Large intestine (tissue), 3 donors: ENCODE measurements around the gene TTC13. TPM values are rescaled to one million over a fixed set of nuclear protein-coding genes. Genes with fewer than 3 reads are reported as not detected.
A peak's percentile ranks its signal among the peaks of the same experiment; 100 is the strongest.
"Not testable (repeated sequence)": the region's sequence is repeated elsewhere in the genome, so short reads cannot be mapped to it uniquely, and the experiment has no call there.

Experiments
- DNase-seq, 2 donors: peaks; one replicate each; pipeline versions ENCODE4 v3.0.0 to v3.0.0-alpha.2; 2013
- H3K27ac ChIP-seq: one replicate; pipeline ENCODE4 v1.5.1; 2013; ENCODE audit warnings: low read length
- H3K27me3 ChIP-seq: 2 replicates; pipeline ENCODE4 v1.6.1; 2013; ENCODE audit warnings: low read length; ENCODE audit not compliant: control insufficient read depth, insufficient read depth
- H3K36me3 ChIP-seq: 2 replicates; pipeline ENCODE4 v1.6.1; 2013; ENCODE audit warnings: low read length; ENCODE audit not compliant: control insufficient read depth, insufficient read depth
- H3K4me1 ChIP-seq: one replicate; pipeline ENCODE4 v1.6.1; 2013; ENCODE audit warnings: low read length; ENCODE audit not compliant: control insufficient read depth, insufficient read depth
- H3K4me3 ChIP-seq: one replicate; pipeline ENCODE4 v1.5.1; 2013; ENCODE audit warnings: low read length
- H3K9me3 ChIP-seq: one replicate; pipeline ENCODE4 v1.6.1; 2013; ENCODE audit warnings: mild to moderate bottlenecking, low read depth, low read length, moderate library complexity; ENCODE audit not compliant: control insufficient read depth
- WGBS: methylation state at CpG from one replicate; pipeline ENCODE4 v1.1.5; 2013; ENCODE audit warnings: low lambda C conversion rate; ENCODE audit not compliant: insufficient coverage; 5-methylcytosine and 5-hydroxymethylcytosine counted together
- polyA plus RNA-seq: library from polyadenylated mRNA; unstranded; fragments of 120-200 nt; gene quantifications from one replicate; pipeline ENCODE4 v1.2.1, GENCODE V29; 2013

Gene TTC13
- polyA plus RNA-seq, 1 donor = 25.5 TPM

DNA sequence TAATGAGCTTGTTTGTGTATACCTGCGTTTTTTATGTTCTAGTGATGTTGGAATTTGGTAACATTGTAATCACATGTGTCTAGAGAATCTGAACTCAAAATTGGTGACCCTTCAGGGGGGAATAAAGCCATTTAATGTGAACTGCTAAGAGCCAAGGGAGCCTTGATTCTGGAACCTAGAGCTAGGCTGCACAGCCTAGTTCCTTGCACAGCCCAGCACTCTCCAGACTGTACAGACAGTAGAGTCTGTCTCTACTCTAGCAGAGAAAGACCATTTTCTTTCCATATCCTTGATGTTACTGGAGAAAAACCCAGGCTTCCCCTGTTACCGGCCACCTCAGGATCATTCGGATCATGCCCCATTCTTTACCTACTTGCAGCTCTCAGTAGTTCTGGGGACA, 8.8 kb upstream of the TTC13 start:
- Histone ChIP-seq H3K36me3 (peaks cover 18% of the 10 kb centered on the region), H3K4me1 (peaks cover 6% of the 10 kb centered on the region), H3K27me3 (no peaks in the 10 kb centered on the region), H3K4me3 (no peak overlapping the region), H3K9me3 (no peaks in the 10 kb centered on the region), H3K27ac (no peak overlapping the region)
- WGBS = no CpG with 5 or more reads among the region's 3 CpGs
- no peak for DNase-seq

DNA sequence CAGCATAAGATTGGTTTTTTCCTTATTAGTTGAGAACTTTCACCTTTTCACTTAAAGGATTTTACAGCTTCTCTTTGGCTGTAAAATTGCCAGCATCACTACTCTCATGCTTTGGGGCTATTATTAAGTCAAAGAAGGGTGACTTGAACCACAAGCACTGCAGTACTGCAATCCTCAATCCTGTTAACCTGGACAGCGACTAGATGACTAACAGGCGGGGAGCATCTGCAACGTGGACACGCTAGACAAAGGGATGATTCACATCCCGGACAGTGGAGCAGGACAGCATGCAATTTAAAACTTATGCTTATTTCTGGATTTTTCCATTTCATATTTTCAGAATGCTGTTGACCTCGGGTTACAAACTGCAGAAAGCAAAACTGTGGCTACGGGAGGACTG, 8.3 kb upstream of the TTC13 start:
- H3K9me3 ChIP-seq = no peaks in the 10 kb centered on the region
- no peak overlapping the region for H3K27ac ChIP-seq
- peaks cover 14% of the 10 kb centered on the region for H3K36me3 ChIP-seq
- no peak for DNase-seq
- no CpG with 5 or more reads among the region's 7 CpGs for WGBS
- no peak overlapping the region for H3K4me3 ChIP-seq
- H3K27me3 ChIP-seq = no peaks in the 10 kb centered on the region
- H3K4me1 ChIP-seq = peaks cover 6% of the 10 kb centered on the region

DNA sequence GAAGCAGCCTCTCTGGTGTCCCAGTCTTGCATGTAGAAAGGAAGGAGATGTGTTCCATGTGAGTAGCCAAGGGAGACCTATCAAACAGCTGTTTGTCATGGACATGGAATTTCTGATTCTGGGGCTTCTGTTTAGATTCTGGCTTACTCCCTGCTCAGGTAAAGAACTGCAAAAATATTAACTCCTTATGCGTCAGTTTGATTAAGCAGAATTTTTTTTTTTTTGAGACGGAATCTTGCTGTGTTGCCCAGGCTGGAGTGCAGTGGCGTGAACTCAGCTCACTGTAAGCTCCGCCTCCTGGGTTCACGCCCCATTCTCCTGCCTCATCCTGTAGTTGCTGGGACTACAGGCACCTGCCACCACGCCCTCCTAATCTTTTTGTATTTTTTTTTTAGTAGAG, 7.0 kb upstream of the TTC13 start:
- DNase-seq = no peak
- Histone ChIP-seq H3K36me3 (peaks cover 7% of the 10 kb centered on the region), H3K27me3 (no peaks in the 10 kb centered on the region), H3K27ac (no peak overlapping the region), H3K9me3 (no peaks in the 10 kb centered on the region), H3K4me3 (no peak overlapping the region), H3K4me1 (peaks cover 6% of the 10 kb centered on the region)
- WGBS = 100% methylated on average over 1 of the region's 6 CpGs

DNA sequence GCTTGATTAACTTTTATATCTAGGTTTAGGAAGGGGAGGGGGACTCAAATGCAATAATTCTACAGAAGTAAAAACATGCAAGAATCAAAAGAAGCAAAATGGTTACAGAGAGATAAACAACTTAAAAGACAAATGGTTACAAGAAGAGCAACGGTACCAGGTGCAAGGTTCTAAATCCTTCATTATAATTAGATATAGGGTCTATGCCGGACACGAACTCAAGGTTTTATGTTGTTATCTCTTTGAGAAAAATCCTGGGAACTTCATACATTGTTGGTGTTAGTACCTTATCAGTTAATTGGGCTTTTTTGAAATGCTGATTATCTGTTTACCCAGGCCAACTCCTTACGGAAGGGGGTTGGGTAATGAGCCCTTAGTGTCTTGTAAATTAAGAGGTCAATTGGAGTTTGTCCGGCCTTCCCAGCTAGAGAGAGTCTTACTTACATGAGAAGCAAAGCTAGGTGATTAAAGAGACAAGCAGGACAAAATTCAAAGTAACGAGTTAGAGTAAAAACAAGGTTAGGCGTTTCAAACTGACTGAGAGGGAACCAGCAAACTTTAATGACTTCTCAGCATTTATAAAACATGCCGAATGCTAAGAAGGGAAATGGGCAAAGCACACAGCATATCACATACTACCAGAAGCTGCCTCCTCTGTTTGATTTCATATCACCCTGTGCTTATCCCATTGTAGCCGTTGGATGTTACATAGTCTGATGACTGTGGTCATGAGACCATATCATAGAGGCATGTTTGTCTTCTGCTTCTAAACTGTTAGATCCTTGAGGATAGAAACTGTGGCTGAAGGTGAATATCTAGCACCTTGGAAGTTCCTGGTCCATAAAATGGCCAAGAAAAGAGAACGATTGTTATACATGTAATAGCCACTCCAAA, 6.2 kb upstream of the TTC13 start:
- not testable (repeated sequence) for H3K4me1 ChIP-seq, H3K27me3 ChIP-seq, H3K9me3 ChIP-seq, H3K4me3 ChIP-seq, H3K36me3 ChIP-seq
- H3K27ac ChIP-seq = peak overlapping the region; percentile 32
- DNase-seq = peak in 1 of 2 donors; percentile 58
- WGBS = 33% methylated on average over 3 of the region's 10 CpGs

DNA sequence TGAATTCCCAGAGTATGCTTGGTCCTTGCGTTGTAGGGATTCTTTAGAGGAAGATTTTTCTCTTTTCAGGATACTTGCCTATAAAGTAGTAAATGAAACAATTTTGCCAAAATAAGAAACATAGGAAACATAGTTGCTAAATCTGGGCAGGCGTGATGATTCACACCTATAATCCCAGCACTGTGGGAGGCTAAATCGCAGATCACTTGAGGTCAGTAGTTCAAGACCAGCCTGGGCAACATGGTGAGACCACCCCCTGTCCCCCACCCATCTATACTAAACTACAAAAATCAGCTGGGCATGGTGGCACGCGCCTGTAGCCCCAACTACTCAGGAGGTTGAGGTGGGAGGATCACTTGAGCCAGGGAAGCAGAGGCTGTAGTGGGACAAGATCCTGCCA, 5.2 kb upstream of the TTC13 start:
- no peaks in the 10 kb centered on the region for H3K9me3 ChIP-seq
- no CpG with 5 or more reads among the region's 5 CpGs for WGBS
- no peak for DNase-seq
- no peaks in the 10 kb centered on the region for H3K36me3 ChIP-seq
- H3K27me3 ChIP-seq = no peaks in the 10 kb centered on the region
- no peak overlapping the region for H3K4me3 ChIP-seq
- peaks cover 6% of the 10 kb centered on the region for H3K4me1 ChIP-seq
- H3K27ac ChIP-seq = no peak overlapping the region

DNA sequence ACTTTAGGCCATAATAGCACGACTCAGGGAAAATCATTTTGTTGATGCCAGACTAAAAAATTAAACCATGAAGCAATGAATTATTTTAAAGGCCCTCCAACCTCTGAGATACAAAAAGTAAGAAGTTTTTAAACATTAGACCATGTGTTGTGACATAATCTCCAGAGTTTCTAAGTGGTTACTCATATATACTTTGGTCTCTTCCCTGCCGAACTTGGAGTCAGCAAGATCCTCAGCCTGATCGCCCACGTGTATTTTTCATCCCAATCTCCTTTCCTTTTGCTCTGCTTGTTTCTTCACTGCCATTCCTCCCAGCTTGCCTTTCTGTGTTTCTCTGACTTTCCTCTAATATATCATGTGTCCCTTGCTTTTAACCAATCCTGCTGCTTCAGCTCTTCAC, 4.0 kb upstream of the TTC13 start:
- Histone ChIP-seq H3K4me3 (no peak overlapping the region), H3K4me1 (peaks cover 6% of the 10 kb centered on the region), H3K27me3 (no peaks in the 10 kb centered on the region), H3K36me3 (no peaks in the 10 kb centered on the region), H3K9me3 (no peaks in the 10 kb centered on the region), H3K27ac (no peak overlapping the region)
- WGBS = 79% methylated on average over 2 of the region's 4 CpGs
- DNase-seq = no peak

DNA sequence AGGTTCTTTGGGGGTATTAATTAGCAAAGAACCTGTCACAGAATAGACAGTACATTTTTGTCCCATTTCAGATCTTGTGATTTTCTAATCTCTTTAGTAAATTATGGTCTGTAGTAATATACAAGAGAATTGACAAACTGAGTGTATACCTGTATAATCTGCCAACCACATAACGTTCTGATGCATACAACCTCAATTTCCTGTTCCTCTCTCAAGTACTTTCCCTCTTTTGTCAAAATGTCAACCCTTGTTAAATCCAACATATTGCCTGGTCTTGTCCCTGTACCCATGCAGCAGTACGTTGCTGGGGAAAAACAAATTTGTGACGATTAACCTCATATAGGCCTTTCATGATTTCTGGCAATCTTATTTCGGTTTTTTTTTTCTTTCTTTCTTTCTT, 1.3 kb upstream of the TTC13 start:
- Histone ChIP-seq H3K27ac (no peak overlapping the region), H3K9me3 (no peaks in the 10 kb centered on the region), H3K4me1 (peaks cover 9% of the 10 kb centered on the region), H3K4me3 (peak overlapping the region; percentile 62), H3K27me3 (no peaks in the 10 kb centered on the region), H3K36me3 (no peaks in the 10 kb centered on the region)
- 82% methylated on average over 3 of the region's 4 CpGs for WGBS
- no peak for DNase-seq

DNA sequence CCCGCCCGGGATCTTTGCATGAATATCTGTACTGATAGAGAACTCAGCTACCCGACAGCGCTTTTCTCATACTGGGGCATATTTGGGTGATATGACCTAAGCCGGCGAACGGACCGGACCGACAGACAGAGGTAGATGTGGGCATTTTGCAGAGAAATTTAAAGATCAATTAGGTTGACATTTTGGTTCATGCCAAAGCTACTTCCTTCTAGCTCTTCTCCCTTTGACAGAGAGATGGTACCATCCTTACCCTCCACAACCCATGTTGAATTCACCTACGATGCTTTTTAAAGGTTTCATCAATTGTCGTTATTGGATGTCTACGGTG, 692 bp upstream of the TTC13 start:
- H3K27me3 ChIP-seq = no peaks in the 10 kb centered on the region
- WGBS = 18% methylated on average over 3 of the region's 12 CpGs
- peaks cover 9% of the 10 kb centered on the region for H3K4me1 ChIP-seq

DNA sequence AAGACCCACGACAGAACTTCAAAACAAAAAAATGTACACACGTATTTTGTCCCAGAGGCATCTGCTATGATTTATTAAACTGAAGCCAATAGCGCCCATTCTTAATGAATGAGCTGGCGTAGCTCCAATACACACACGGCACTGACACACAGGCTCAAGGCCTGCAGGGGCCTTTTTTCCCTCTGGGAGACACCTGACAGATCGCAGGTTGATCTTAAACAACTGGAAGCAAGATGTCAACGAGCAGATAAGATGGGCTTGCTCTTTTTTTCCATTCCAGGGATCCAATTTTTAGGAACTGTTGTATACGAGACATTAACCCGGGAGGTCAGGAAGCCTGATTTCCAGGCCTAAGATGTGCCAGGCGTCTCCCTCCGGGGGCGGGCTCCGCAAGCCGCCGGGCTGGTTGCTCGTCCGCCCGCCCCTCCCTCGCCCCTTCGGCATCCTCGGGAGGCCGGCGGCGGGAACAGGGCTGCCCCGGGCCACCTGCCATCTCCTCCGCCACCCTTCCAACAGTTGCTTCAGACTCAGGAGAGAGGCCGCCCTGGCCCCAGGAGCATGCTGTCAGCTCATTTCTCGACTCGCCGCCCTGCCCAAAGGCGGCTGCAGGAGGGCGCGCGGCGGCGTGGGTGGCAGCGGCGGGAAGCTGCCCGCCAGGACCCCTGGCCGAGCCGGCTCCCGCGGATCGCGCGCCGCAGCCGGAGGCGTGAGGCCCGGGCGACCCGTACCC, 735 bp downstream of the TTC13 start:
- peak overlapping the region; percentile 28 for H3K27ac ChIP-seq
- H3K4me3 ChIP-seq = peak overlapping the region; percentile 48
- no peaks in the 10 kb centered on the region for H3K9me3 ChIP-seq
- H3K27me3 ChIP-seq = no peaks in the 10 kb centered on the region
- DNase-seq = peak; percentile 45 to 63
- H3K4me1 ChIP-seq = peaks cover 9% of the 10 kb centered on the region
- no CpG with 5 or more reads among the region's 52 CpGs for WGBS
- H3K36me3 ChIP-seq = no peaks in the 10 kb centered on the region

More for the DNA sequence above, 692 bp upstream of the TTC13 start:
- no peaks in the 10 kb centered on the region for H3K9me3 ChIP-seq
- peak overlapping the region; percentile 47 for H3K27ac ChIP-seq
- DNase-seq = no peak
- peak overlapping the region; percentile 62 for H3K4me3 ChIP-seq
- H3K36me3 ChIP-seq = no peaks in the 10 kb centered on the region

DNA sequence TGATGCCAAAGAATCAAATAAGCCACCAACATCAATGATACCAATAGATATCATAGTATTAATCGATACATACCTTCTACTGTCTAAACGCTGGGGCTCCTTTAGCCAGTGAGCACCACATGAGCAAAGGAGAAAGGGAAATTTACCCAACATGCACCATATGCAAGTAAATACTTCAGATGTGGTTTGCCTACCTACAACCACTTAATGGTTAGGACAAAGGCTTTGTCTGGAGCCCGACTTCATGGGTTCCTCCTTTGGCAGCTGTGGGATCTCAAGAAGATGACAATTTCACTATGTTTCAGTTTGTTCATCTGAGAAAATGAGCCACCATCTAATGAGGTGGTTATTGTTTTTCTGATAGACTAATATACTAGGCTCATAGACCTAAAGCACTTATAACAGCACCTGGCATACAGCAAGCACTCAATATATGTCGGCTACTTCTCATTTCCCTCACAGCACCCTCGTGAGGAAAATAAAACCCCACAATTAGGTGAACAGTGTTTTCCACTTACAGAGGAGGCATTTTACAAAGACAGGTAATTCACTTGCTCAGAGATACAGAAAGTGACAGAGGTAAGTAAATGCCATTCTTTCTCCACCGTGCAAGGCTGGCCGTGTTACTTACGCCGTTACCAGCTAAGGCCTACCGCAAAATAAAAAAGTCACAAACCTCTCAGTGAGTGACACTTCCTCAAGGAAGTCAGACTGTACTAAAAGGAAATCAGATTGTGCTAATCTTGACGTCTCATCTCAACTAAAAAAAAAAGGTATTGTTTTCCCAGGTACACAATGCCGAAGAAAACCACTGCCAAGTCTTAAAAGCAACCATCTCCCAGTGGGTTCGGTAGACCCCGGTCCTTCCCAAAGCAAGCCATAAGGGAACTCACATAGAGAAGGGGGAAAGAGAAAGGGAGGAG, 1.6 kb downstream of the TTC13 start:
- H3K9me3 ChIP-seq = no peaks in the 10 kb centered on the region
- H3K27me3 ChIP-seq = no peaks in the 10 kb centered on the region
- H3K27ac ChIP-seq = peak overlapping the region; percentile 28
- H3K4me3 ChIP-seq = peak overlapping the region; percentile 48
- peaks cover 9% of the 10 kb centered on the region for H3K4me1 ChIP-seq
- no peaks in the 10 kb centered on the region for H3K36me3 ChIP-seq
- no peak for DNase-seq
- 37% methylated on average over 4 of the region's 14 CpGs for whole genome bisulfite sequencing
